HG02678 (cell line): ENCODE data around the gene CLEC19A.

ENCODE experiments used
- ATAC-seq: cut with Tn5 transposase; IDR thresholded peaks from one replicate; pipeline ENCODE4 v1.9.1; 2021; ENCODE audit warnings: mild to moderate bottlenecking, moderate library complexity; ENCODE audit not compliant: unreplicated experiment

The CLEC19A gene

GRCh38 chr16:19285431-19285830 is at the start of gene CLEC19A:
TSS of gene CLEC19A (plus strand) at chr16:19285731. CDS start at chr16:19285852, 121 bp downstream.
- no peak for ATAC-seq

- no peak for ATAC-seq
Measured at GRCh38 chr16:19235886-19236285, 49.6 kb upstream of the CLEC19A start.

- no peak for ATAC-seq
Measured at GRCh38 chr16:19236561-19237209, 48.8 kb upstream of the CLEC19A start.

GRCh38 chr16:19238406-19238805 is 47.1 kb upstream of the CLEC19A start:
- no peak for ATAC-seq

GRCh38 chr16:19239511-19240155 is 45.9 kb upstream of the CLEC19A start:
- ATAC-seq, result no peak

GRCh38 chr16:19240494-19240893 is 45.0 kb upstream of the CLEC19A start:
- ATAC-seq, result no peak

- no peak for ATAC-seq
Measured at GRCh38 chr16:19241512-19241911, 44.0 kb upstream of the CLEC19A start.

- no peak for ATAC-seq
Measured at GRCh38 chr16:19242186-19242585, 43.3 kb upstream of the CLEC19A start.

- no peak for ATAC-seq
Measured at GRCh38 chr16:19242987-19243575, 42.5 kb upstream of the CLEC19A start.

- no peak for ATAC-seq
Measured at GRCh38 chr16:19245326-19245925, 40.1 kb upstream of the CLEC19A start.

GRCh38 chr16:19252904-19253303 is 32.6 kb upstream of the CLEC19A start:
- ATAC-seq, result no peak

- no peak for ATAC-seq
Measured at GRCh38 chr16:19254611-19255010, 30.9 kb upstream of the CLEC19A start.

- no peak for ATAC-seq
Measured at GRCh38 chr16:19264123-19264673, 21.3 kb upstream of the CLEC19A start.

GRCh38 chr16:19265380-19265930 is 20.1 kb upstream of the CLEC19A start:
- ATAC-seq, result no peak

- ATAC-seq, result no peak
Measured at GRCh38 chr16:19266774-19267173, 18.8 kb upstream of the CLEC19A start.

- no peak for ATAC-seq
Measured at GRCh38 chr16:19269098-19269497, 16.4 kb upstream of the CLEC19A start.

- ATAC-seq, result no peak
Measured at GRCh38 chr16:19274165-19274797, 11.2 kb upstream of the CLEC19A start.

GRCh38 chr16:19278403-19278802 is 7.1 kb upstream of the CLEC19A start:
- no peak for ATAC-seq

- ATAC-seq, result no peak
Measured at GRCh38 chr16:19281246-19281645, 4.3 kb upstream of the CLEC19A start.

GRCh38 chr16:19282101-19282500 is 3.4 kb upstream of the CLEC19A start:
- ATAC-seq, result no peak

- ATAC-seq, result no peak
Measured at GRCh38 chr16:19283637-19284036, 1.9 kb upstream of the CLEC19A start.
